ENCODE data around the gene RNF41.

RNF41 gene

DNA sequence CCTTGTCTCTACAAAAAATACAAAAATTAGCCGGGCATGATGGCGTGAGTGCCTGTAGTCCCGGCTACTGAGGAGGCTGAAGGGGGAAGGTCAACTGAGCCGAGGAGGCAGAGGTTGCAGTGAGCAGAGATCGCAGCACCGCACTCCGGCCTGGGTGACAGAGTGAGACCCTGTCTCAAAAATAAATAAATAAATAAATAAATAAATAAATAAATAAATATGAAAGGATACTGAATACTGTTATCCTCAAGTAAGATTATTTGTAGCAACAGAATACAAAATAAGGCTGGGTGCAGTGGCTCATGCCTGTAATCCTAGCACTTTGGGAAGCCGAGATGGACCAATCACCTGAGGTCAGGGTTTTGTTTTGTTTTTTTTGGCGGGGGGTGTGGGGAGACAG lies 1.9 kb downstream of the RNF41 start:
- H3K4me1 ChIP-seq (ENCODE audit: control insufficient read depth in 1 of 2, insufficient read depth in 2 of 2, low read length in 2 of 2): peaks cover 21 to 38% of the 10 kb centered on the region in 2 donors
- no peaks in the 10 kb centered on the region for H3K27me3 ChIP-seq (ENCODE audit: control insufficient read depth in 1 of 2, insufficient read depth in 2 of 2, low read length in 2 of 2)
- H3K27ac ChIP-seq (ENCODE audit: low read depth, low read length): no peak overlapping the region
- no peak overlapping the region for H3K4me3 ChIP-seq (ENCODE audit: low read depth in 1 of 2, low read length in 2 of 2)
- no peak overlapping the region for H3K9ac ChIP-seq (ENCODE audit: low read depth in 1 of 2, low read length in 2 of 2)
- no peaks in the 10 kb centered on the region for H3K9me3 ChIP-seq (ENCODE audit: control insufficient read depth in 1 of 2, low read length in 2 of 2)
- H3K36me3 ChIP-seq (ENCODE audit: control insufficient read depth in 1 of 2, insufficient read depth in 2 of 2, low read length in 2 of 2): peaks cover 6 to 16% of the 10 kb centered on the region in 2 donors

DNA sequence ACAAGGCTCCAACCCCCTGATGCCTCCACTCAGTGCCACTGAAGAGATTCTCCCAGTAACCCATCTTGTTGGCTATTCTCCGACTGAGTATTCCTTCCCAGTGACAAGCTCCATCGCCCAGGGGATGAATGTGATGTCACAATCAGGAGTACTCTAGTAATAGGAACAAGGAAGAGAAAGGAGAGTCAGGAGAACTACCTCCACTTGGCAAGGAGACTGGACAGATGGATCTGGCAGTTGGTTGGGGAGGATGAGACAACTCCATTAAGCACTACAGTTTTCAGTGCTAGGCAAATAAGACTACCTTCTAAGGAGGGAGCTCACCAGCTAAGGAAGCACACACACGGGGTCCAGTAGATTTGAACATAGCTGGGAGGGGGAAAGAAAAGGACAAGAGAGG lies 5.3 kb downstream of the RNF41 start:
- Histone ChIP-seq H3K4me3 (ENCODE audit: low read depth in 1 of 2, low read length in 2 of 2) (no peak overlapping the region), H3K36me3 (ENCODE audit: control insufficient read depth in 1 of 2, insufficient read depth in 2 of 2, low read length in 2 of 2) (peaks cover 22 to 44% of the 10 kb centered on the region in 2 donors), H3K9me3 (ENCODE audit: control insufficient read depth in 1 of 2, low read length in 2 of 2) (no peaks in the 10 kb centered on the region), H3K27ac (ENCODE audit: low read depth, low read length) (no peak overlapping the region), H3K4me1 (ENCODE audit: control insufficient read depth in 1 of 2, insufficient read depth in 2 of 2, low read length in 2 of 2) (peaks cover 6 to 20% of the 10 kb centered on the region in 2 donors), H3K9ac (ENCODE audit: low read depth in 1 of 2, low read length in 2 of 2) (no peak overlapping the region), H3K27me3 (ENCODE audit: control insufficient read depth in 1 of 2, insufficient read depth in 2 of 2, low read length in 2 of 2) (no peaks in the 10 kb centered on the region)

DNA sequence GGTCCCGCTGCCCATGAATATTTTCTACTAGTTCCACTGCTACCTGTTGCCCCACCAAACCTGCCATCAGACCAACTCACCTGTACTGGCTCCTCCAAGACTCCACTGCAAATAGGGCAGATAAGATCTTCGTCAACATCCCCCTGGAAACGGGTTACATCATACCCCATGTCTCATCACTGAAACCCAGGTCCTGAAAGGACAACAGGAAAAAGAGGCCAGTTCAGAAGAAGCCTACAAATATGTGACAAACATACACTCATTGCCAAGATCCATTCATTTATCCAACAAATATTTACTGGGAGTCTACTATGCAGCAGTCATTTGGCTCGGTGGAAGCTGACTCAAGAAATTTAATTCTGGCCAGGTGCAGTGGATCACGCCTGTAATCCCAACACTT lies 7.8 kb downstream of the RNF41 start:
- H3K9ac ChIP-seq (ENCODE audit: low read depth in 1 of 2, low read length in 2 of 2): no peak overlapping the region
- no peaks in the 10 kb centered on the region for H3K27me3 ChIP-seq (ENCODE audit: control insufficient read depth in 1 of 2, insufficient read depth in 2 of 2, low read length in 2 of 2)
- peaks cover 0 to 6% of the 10 kb centered on the region in 2 donors for H3K4me1 ChIP-seq (ENCODE audit: control insufficient read depth in 1 of 2, insufficient read depth in 2 of 2, low read length in 2 of 2)
- no peak overlapping the region for H3K4me3 ChIP-seq (ENCODE audit: low read depth in 1 of 2, low read length in 2 of 2)
- peaks cover 30 to 56% of the 10 kb centered on the region in 2 donors for H3K36me3 ChIP-seq (ENCODE audit: control insufficient read depth in 1 of 2, insufficient read depth in 2 of 2, low read length in 2 of 2)
- no peak overlapping the region for H3K27ac ChIP-seq (ENCODE audit: low read depth, low read length)
- H3K9me3 ChIP-seq (ENCODE audit: control insufficient read depth in 1 of 2, low read length in 2 of 2): no peaks in the 10 kb centered on the region

DNA sequence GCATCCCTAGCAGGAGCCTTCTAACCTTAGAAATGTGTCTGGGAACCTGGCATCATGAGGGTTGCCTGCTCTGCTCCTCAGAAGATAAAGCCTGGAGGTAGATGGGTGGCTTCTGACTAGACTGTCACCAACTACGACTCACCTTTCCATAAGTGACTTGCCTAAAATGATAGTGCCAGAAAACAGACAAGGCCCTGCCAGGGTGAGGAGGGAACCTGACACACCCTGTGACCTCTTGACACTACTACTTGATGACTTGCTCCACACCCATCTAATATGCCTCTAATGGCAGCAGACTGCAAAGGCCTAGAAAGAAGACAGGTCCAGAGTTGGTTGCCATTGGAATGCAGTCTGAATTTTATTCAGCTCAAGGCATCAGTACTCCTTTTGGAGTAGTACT lies 9.4 kb downstream of the RNF41 start:
- Histone ChIP-seq H3K9ac (ENCODE audit: low read depth in 1 of 2, low read length in 2 of 2) (no peak overlapping the region), H3K9me3 (ENCODE audit: control insufficient read depth in 1 of 2, low read length in 2 of 2) (no peaks in the 10 kb centered on the region), H3K27ac (ENCODE audit: low read depth, low read length) (no peak overlapping the region), H3K4me1 (ENCODE audit: control insufficient read depth in 1 of 2, insufficient read depth in 2 of 2, low read length in 2 of 2) (peaks cover 0 to 6% of the 10 kb centered on the region in 2 donors), H3K36me3 (ENCODE audit: control insufficient read depth in 1 of 2, insufficient read depth in 2 of 2, low read length in 2 of 2) (peaks cover 39 to 66% of the 10 kb centered on the region in 2 donors), H3K27me3 (ENCODE audit: control insufficient read depth in 1 of 2, insufficient read depth in 2 of 2, low read length in 2 of 2) (no peaks in the 10 kb centered on the region), H3K4me3 (ENCODE audit: low read depth in 1 of 2, low read length in 2 of 2) (no peak overlapping the region)

DNA sequence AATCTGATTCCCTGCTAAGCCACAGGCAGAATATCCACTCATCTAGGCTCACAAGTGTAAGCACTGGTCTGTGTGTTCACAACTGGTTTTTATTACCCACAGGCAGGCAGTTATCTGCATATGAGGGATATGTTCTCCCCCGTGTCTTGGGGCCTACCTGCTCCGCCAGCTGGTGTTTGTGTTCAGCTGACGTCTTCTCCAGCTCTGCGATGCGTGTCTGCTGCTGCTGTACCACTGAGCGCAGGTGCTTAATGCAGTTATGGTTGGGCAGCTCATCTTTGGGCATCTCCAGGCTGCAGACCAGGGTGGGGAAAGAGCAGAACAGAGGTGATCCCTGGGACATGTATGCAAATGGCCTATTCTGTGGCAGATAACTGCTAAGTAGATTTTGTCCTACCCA lies 13.7 kb downstream of the RNF41 start:
- H3K4me1 ChIP-seq (ENCODE audit: control insufficient read depth in 1 of 2, insufficient read depth in 2 of 2, low read length in 2 of 2): peaks cover 0 to 6% of the 10 kb centered on the region in 2 donors
- no peaks in the 10 kb centered on the region for H3K27me3 ChIP-seq (ENCODE audit: control insufficient read depth in 1 of 2, insufficient read depth in 2 of 2, low read length in 2 of 2)
- H3K9me3 ChIP-seq (ENCODE audit: control insufficient read depth in 1 of 2, low read length in 2 of 2): no peaks in the 10 kb centered on the region
- H3K4me3 ChIP-seq (ENCODE audit: low read depth in 1 of 2, low read length in 2 of 2): no peak overlapping the region
- H3K36me3 ChIP-seq (ENCODE audit: control insufficient read depth in 1 of 2, insufficient read depth in 2 of 2, low read length in 2 of 2): peaks cover 37 to 57% of the 10 kb centered on the region in 2 donors
- H3K27ac ChIP-seq (ENCODE audit: low read depth, low read length): no peak overlapping the region
- no peak overlapping the region for H3K9ac ChIP-seq (ENCODE audit: low read depth in 1 of 2, low read length in 2 of 2)

DNA sequence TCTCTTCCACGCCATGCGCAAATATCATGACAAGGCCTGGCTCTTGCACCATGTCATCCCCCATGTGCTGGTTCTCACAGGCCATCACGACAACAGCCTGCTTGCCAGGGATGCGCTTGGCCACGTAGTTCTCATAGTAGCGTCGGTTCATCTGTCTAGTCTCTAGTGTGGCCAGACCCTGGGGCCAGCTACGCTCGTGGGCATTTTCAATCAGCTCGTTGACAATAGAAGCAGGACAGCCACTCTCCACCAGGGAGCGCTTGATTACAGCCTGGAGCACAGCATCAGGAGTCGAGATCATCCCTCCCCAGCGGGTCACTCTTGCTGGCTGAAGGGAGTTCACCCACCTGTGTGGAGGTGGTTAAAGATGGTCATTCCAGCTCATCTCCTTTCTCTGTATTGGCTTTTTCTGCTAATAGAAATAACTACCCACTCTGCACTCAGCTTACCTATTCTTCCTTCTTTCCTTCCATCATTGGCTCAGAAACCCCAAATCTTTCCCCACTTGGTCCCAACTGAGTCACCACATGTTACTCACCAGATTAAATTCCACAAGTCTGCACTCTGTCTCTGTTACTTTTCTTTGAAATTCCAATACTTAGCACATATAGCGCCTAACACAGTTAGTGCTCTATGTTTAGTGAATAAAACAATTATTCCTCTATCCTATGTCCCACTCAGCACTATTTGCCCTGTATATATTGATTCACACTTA lies 15.1 kb downstream of the RNF41 start:
- Histone ChIP-seq H3K27ac (ENCODE audit: low read depth, low read length) (no peak overlapping the region), H3K36me3 (ENCODE audit: control insufficient read depth in 1 of 2, insufficient read depth in 2 of 2, low read length in 2 of 2) (peaks cover 30 to 46% of the 10 kb centered on the region in 2 donors), H3K9me3 (ENCODE audit: control insufficient read depth in 1 of 2, low read length in 2 of 2) (no peaks in the 10 kb centered on the region), H3K9ac (ENCODE audit: low read depth in 1 of 2, low read length in 2 of 2) (no peak overlapping the region), H3K4me3 (ENCODE audit: low read depth in 1 of 2, low read length in 2 of 2) (no peak overlapping the region), H3K27me3 (ENCODE audit: control insufficient read depth in 1 of 2, insufficient read depth in 2 of 2, low read length in 2 of 2) (no peaks in the 10 kb centered on the region), H3K4me1 (ENCODE audit: control insufficient read depth in 1 of 2, insufficient read depth in 2 of 2, low read length in 2 of 2) (peaks cover 7 to 9% of the 10 kb centered on the region in 2 donors)

DNA sequence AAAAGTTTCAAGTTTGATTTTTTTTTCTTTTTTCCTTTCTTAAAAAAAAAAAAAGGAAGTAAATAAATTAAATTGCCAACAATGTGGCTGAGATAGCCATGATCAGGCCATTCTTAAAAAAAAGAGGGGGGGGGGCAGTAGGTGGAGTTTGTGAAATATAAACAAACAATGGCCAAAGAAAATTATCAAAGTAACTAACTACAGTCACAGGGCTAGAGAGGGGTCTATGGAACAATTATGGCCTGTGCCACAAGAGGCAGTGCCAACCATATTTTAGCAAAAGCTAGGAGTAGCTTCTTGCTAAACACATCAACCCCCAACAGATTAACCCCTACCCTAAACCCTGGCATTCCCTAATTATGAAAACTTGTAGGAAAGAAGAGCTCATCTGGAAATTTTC lies 16.3 kb downstream of the RNF41 start:
- Histone ChIP-seq H3K4me1 (ENCODE audit: control insufficient read depth in 1 of 2, insufficient read depth in 2 of 2, low read length in 2 of 2) (peaks cover 7 to 9% of the 10 kb centered on the region in 2 donors), H3K36me3 (ENCODE audit: control insufficient read depth in 1 of 2, insufficient read depth in 2 of 2, low read length in 2 of 2) (peaks cover 29 to 40% of the 10 kb centered on the region in 2 donors), H3K27me3 (ENCODE audit: control insufficient read depth in 1 of 2, insufficient read depth in 2 of 2, low read length in 2 of 2) (no peaks in the 10 kb centered on the region), H3K4me3 (ENCODE audit: low read depth in 1 of 2, low read length in 2 of 2) (no peak overlapping the region), H3K9me3 (ENCODE audit: control insufficient read depth in 1 of 2, low read length in 2 of 2) (no peaks in the 10 kb centered on the region), H3K27ac (ENCODE audit: low read depth, low read length) (no peak overlapping the region), H3K9ac (ENCODE audit: low read depth in 1 of 2, low read length in 2 of 2) (no peak overlapping the region)

DNA sequence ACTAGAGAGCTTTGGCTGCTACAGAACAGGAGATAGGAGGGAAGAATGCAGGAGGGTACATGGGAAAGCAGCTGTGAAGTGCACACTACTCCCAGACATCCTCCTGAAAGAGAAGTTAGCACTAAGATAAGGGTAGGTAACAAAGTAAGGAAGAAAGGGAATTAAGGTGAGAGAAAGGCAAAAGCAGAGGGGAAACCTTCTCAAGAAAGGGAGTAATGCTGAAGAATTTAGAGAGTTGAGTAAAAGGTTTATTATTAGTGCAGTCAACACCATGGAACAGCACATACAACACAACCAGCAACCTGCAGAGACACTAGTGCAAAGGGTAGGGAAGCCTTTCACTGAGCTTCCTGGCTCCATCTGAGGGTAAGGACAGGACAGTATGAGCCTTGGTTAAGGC lies 17.4 kb downstream of the RNF41 start:
- no peak overlapping the region for H3K9ac ChIP-seq (ENCODE audit: low read depth in 1 of 2, low read length in 2 of 2)
- H3K4me3 ChIP-seq (ENCODE audit: low read depth in 1 of 2, low read length in 2 of 2): no peak overlapping the region
- H3K27me3 ChIP-seq (ENCODE audit: control insufficient read depth in 1 of 2, insufficient read depth in 2 of 2, low read length in 2 of 2): no peaks in the 10 kb centered on the region
- no peaks in the 10 kb centered on the region for H3K9me3 ChIP-seq (ENCODE audit: control insufficient read depth in 1 of 2, low read length in 2 of 2)
- H3K36me3 ChIP-seq (ENCODE audit: control insufficient read depth in 1 of 2, insufficient read depth in 2 of 2, low read length in 2 of 2): peaks cover 21 to 33% of the 10 kb centered on the region in 2 donors
- peaks cover 7 to 9% of the 10 kb centered on the region in 2 donors for H3K4me1 ChIP-seq (ENCODE audit: control insufficient read depth in 1 of 2, insufficient read depth in 2 of 2, low read length in 2 of 2)
- H3K27ac ChIP-seq (ENCODE audit: low read depth, low read length): no peak overlapping the region

DNA sequence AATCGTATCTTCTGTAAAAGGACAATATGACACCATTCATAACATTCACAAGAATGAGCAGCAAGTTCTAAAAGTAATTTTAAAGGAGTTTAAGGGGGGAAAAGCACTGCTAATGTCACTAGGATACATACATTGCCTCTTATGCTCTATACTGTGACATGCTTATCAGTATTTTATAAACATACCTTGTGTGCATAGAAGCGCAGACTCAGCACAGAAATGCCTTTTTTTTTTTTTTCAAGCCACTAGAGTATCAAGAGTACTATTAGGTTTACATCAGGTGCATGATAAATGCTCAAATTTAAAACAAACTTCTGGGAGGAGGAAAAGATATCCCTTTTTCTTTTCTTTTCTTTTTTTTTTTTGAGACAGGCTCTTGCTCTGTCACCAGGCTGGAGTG lies 18.9 kb downstream of the RNF41 start:
- Histone ChIP-seq H3K27ac (ENCODE audit: low read depth, low read length) (no peak overlapping the region), H3K27me3 (ENCODE audit: control insufficient read depth in 1 of 2, insufficient read depth in 2 of 2, low read length in 2 of 2) (no peaks in the 10 kb centered on the region), H3K36me3 (ENCODE audit: control insufficient read depth in 1 of 2, insufficient read depth in 2 of 2, low read length in 2 of 2) (peaks cover 17 to 28% of the 10 kb centered on the region in 2 donors), H3K4me1 (ENCODE audit: control insufficient read depth in 1 of 2, insufficient read depth in 2 of 2, low read length in 2 of 2) (peaks cover 7 to 9% of the 10 kb centered on the region in 2 donors), H3K4me3 (ENCODE audit: low read depth in 1 of 2, low read length in 2 of 2) (no peak overlapping the region), H3K9ac (ENCODE audit: low read depth in 1 of 2, low read length in 2 of 2) (no peak overlapping the region), H3K9me3 (ENCODE audit: control insufficient read depth in 1 of 2, low read length in 2 of 2) (no peaks in the 10 kb centered on the region)

DNA sequence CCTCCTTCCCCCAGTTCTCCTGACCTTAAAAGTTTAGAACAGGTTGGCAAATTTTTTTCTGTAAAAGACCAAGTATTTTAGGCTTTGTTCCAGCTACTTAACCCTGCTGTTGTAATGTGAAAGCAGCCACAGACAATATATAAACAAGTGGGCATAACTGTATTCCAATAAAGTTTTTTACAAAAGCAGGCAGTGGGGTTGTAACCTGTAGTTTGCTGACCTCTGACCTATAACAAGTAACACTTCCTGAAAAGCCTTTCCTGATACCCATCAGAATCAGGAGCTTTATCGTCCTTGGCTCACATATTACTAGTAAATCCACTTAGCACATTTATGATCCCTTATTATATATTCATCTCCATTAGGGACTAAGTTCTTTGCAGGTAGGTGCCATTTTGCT lies 19.4 kb downstream of the RNF41 start:
- Histone ChIP-seq H3K27ac (ENCODE audit: low read depth, low read length) (no peak overlapping the region), H3K4me1 (ENCODE audit: control insufficient read depth in 1 of 2, insufficient read depth in 2 of 2, low read length in 2 of 2) (peaks cover 7 to 9% of the 10 kb centered on the region in 2 donors), H3K4me3 (ENCODE audit: low read depth in 1 of 2, low read length in 2 of 2) (no peak overlapping the region), H3K27me3 (ENCODE audit: control insufficient read depth in 1 of 2, insufficient read depth in 2 of 2, low read length in 2 of 2) (no peaks in the 10 kb centered on the region), H3K36me3 (ENCODE audit: control insufficient read depth in 1 of 2, insufficient read depth in 2 of 2, low read length in 2 of 2) (peaks cover 13 to 24% of the 10 kb centered on the region in 2 donors), H3K9me3 (ENCODE audit: control insufficient read depth in 1 of 2, low read length in 2 of 2) (no peaks in the 10 kb centered on the region), H3K9ac (ENCODE audit: low read depth in 1 of 2, low read length in 2 of 2) (no peak overlapping the region)

Measured in duodenal mucosa (tissue), 2 donors.